ENCODE results near the gene TUT7. TPM values are rescaled to one million over a fixed set of nuclear protein-coding genes. Genes with fewer than 3 reads are reported as not detected.

The TUT7 gene
- total and polyA plus RNA-seq, 7 donors, result 11.6 to 59.0 (median 39.2) TPM

DNA sequence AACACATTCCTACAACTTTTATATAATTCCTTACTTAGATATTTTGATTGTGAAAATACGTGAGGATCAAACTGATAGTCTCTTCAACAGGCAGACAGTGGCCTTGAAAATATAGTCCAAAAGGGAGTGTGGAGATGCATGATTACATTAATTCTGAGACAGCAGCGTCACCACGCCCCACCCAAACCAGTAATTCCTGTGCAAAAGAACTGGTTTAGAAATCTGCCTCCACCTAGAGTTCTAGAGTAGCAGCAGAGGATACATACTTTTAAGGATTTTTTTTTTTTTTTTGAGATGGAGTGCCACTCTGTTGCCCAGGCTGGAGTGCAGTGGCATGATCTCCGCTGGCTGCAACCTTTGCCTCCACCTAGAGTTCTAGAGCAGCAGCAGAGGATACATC, 1.6 kb upstream of the TUT7 start:
- Histone ChIP-seq H3K4me1 (peaks cover 0 to 36% (median 28%) of the 10 kb centered on the region in 4 donors), H3K27ac (no peak overlapping the region), H3K27me3 (no peaks in the 10 kb centered on the region), H3K36me3 (peaks cover 0 to 13% (median 2%) of the 10 kb centered on the region in 4 donors), H3K4me3 (no peak overlapping the region), H3K9me3 (no peaks in the 10 kb centered on the region)
- 68 to 89% methylated on average over 4 of the region's 4 CpGs for WGBS, 2 donors
- DNase-seq, result no peak
- intact Hi-C loops (cut with DNase I), result loop anchor here (5.0 kb wide), 1 partner anchor 51 kb away; no protein-coding TSS in a partner anchor
- TF ChIP-seq POLR2AphosphoS5 (IDR thresholded peaks at IDR 0.05), result no peak
- no peak for TF ChIP-seq EP300 (IDR thresholded peaks at IDR 0.05)
- TF ChIP-seq POLR2A (IDR thresholded peaks at IDR 0.05), result no peak
- TF ChIP-seq, protein P1, sequence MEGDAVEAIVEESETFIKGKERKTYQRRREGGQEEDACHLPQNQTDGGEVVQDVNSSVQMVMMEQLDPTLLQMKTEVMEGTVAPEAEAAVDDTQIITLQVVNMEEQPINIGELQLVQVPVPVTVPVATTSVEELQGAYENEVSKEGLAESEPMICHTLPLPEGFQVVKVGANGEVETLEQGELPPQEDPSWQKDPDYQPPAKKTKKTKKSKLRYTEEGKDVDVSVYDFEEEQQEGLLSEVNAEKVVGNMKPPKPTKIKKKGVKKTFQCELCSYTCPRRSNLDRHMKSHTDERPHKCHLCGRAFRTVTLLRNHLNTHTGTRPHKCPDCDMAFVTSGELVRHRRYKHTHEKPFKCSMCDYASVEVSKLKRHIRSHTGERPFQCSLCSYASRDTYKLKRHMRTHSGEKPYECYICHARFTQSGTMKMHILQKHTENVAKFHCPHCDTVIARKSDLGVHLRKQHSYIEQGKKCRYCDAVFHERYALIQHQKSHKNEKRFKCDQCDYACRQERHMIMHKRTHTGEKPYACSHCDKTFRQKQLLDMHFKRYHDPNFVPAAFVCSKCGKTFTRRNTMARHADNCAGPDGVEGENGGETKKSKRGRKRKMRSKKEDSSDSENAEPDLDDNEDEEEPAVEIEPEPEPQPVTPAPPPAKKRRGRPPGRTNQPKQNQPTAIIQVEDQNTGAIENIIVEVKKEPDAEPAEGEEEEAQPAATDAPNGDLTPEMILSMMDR (IDR thresholded peaks at IDR 0.05), result no peak

DNA sequence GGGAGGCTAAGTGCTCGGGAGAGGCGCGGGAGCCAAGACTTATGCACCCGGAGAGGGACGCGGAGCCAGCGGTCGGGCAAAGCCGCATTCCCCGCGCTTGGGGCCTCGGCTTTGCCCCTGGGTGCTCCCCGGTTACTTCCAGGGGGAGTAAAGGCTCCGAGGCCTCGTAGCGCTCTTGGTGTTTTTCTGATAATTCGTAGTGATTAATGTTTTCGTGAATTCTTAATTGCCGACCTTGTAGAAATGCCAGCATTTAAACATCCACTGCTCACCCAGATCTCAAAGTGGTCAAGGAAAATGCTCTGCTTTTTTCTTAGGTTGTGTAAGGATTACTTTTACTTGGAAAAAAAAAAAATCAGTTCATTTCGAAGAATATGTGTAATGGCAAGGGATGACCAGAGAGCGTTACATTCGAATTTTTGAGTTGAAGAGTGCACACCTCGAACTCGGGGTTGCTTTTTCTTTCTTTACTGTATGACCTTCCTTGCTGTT, 654 bp upstream of the TUT7 start:
- TF ChIP-seq, protein P1 (IDR thresholded peaks at IDR 0.05), result peak in 2 of 4 experiments; percentile 11 to 16
- no peak for TF ChIP-seq POLR2A (IDR thresholded peaks at IDR 0.05)
- no peak for TF ChIP-seq EP300 (IDR thresholded peaks at IDR 0.05)
- Histone ChIP-seq H3K4me3 (peak overlapping the region; percentile 65 to 98 (median 77)), H3K27me3 (no peaks in the 10 kb centered on the region), H3K4me1 (peaks cover 0 to 41% (median 37%) of the 10 kb centered on the region in 4 donors), H3K36me3 (peaks cover 0 to 18% (median 2%) of the 10 kb centered on the region in 4 donors), H3K9me3 (no peaks in the 10 kb centered on the region), H3K27ac (peak overlapping the region; percentile 93 to 99 (median 94))
- no peak for DNase-seq
- WGBS, 2 donors, result 9 to 13% methylated on average over 24 of the region's 24 CpGs
- intact Hi-C loops (cut with DNase I), result loop anchor here (5.0 kb wide), 3 partner anchors 52 to 592 kb away; partner anchors contain the start of genes GAS1 and ISCA1

DNA sequence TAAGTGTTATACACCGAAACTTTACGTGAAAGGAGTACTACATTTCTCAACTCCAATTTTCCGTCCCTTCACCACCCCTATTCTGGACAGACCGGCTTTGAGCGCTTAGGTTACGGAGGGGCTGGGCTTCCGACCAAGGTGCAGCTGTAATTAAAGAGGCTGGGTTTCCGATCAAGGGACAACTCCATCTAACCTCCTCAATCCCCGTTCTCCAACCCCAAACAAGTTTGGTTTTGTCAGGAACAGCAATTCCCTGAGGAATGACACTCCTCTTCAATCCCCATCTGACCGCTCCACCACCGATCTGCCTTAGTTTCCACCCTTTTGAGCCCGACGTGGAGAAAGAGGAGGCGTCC, 577 bp downstream of the TUT7 start:
- peaks cover 0 to 53% (median 49%) of the 10 kb centered on the region in 4 donors for H3K4me1 ChIP-seq
- H3K36me3 ChIP-seq, result peaks cover 0 to 18% (median 2%) of the 10 kb centered on the region in 4 donors
- no peaks in the 10 kb centered on the region for H3K27me3 ChIP-seq
- H3K27ac ChIP-seq, result peak overlapping the region; percentile 93 to 99 (median 94)
- no peak for DNase-seq
- intact Hi-C loops (cut with DNase I), result loop anchor here (5.0 kb wide), 2 partner anchors 71 to 594 kb away; partner anchors contain the start of genes GAS1 and ISCA1
- WGBS, 2 donors, result 0% methylated on average over 14 of the region's 14 CpGs
- peak overlapping the region; percentile 65 to 98 (median 77) for H3K4me3 ChIP-seq
- no peaks in the 10 kb centered on the region for H3K9me3 ChIP-seq
- TF ChIP-seq EP300 (IDR thresholded peaks at IDR 0.05) (no peak), POLR2AphosphoS5 (IDR thresholded peaks at IDR 0.05) (no peak), POLR2A (IDR thresholded peaks at IDR 0.05) (no peak)
- TF ChIP-seq, protein P1 (IDR thresholded peaks at IDR 0.05), result no peak

DNA sequence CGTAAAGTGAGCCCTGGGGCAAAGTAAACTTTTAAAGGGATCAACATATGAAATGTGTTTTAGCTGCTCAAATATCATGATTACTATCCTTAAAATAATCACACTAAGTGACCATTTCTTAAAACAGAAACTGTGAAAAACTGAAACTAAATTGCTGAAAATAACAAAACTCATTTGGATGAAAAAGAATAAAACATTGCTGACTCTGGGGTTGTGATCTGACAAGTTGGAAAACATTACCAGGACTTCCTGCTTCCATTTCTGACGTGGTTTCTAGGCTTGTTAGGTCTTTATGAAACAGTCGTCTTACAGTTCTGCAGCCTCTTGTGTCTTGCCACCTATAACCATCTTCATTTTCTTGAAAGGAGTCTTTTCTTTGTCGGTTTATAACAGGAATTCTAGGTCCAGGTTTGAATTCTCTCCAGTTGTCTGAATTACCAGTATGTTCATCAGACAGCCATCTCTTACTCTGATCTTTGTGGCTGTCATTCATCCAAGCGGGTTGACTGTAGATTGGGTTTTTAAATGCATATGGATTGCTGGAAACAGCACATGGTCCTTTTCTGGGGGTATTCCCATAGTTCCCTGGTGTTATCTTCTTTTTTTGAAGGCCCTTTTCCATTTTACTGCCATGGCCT, 1.7 kb downstream of the TUT7 start:
- peak overlapping the region in 2 of 4 donors; percentile 71 to 98 for H3K4me3 ChIP-seq
- DNase-seq, result no peak
- H3K27me3 ChIP-seq, result no peaks in the 10 kb centered on the region
- H3K27ac ChIP-seq, result peak overlapping the region in 3 of 4 donors; percentile 93 to 99 (median 94)
- H3K36me3 ChIP-seq, result peaks cover 0 to 18% (median 2%) of the 10 kb centered on the region in 4 donors
- peaks cover 0 to 59% (median 52%) of the 10 kb centered on the region in 4 donors for H3K4me1 ChIP-seq
- TF ChIP-seq, protein P1 (IDR thresholded peaks at IDR 0.05), result no peak
- TF ChIP-seq POLR2AphosphoS5 (IDR thresholded peaks at IDR 0.05), result peak in 1 of 4 donors; percentile 14
- intact Hi-C loops (cut with DNase I), result loop anchor here (5.0 kb wide), 2 partner anchors 70 to 595 kb away; partner anchors contain the start of genes GAS1 and ISCA1
- 43 to 57% methylated on average over 5 of the region's 5 CpGs for WGBS, 2 donors
- no peaks in the 10 kb centered on the region for H3K9me3 ChIP-seq
